K562 (cell line): ENCODE measurements around the gene TXLNB. TPM values are rescaled to one million over a fixed set of nuclear protein-coding genes. Genes with fewer than 3 reads are reported as not detected.

Experiments
- ATAC-seq: fragments of 200-7000 bp; cut with Tn5 transposase; 3 replicates; pipeline ENCODE4 v1.9.1; 2020; ENCODE audit warnings: moderate library complexity
- BruUV-seq: library from RNA; stranded (reverse); fragments of 400-500 nt; replicated peaks from 2 replicates; lab custom pipeline; 2021; lab: Mats Ljungman, UMichigan
- CTCF ChIA-PET: fragments of 300-600 bp; formaldehyde crosslinking; extraction: SDS; loops from one replicate; lab custom pipeline; 2021; ENCODE audit warnings: low intra/inter-chr PET ratio; lab: Yijun Ruan, JAX
- POLR2A ChIA-PET: fragments of 300-600, 350-650 bp; sonication (Branson Sonifier 250); formaldehyde crosslinking; extraction: SDS; loops from one replicate; lab custom pipeline; 2021; ENCODE audit warnings: antibody characterized with exemption, inconsistent platforms; lab: Yijun Ruan, JAX
- DNase-seq, 4 experiments: peaks; one replicate each; pipeline versions ENCODE4 v3.0.0 to v3.0.0-alpha.2; 2011 to 2018; ENCODE audit warnings: low spot score in 3 of 4, mixed read lengths in 3 of 4; ENCODE audit errors: extremely low read depth in 1 of 4
- FAIRE-seq: peaks from 2 replicates; lab custom pipeline; 2011; peaks lifted over from hg19 to GRCh38; lab: Jason Lieb, UNC
- H2AFZ ChIP-seq: 2 replicates; pipeline ENCODE4 v1.6.0; 2011; ENCODE audit warnings: low read depth, low read length, control low read depth, inconsistent platforms
- H3K27ac ChIP-seq: fragments of 200-600 bp; 3 replicates; pipeline ENCODE4 v1.8.0; 2011; ENCODE audit warnings: low read depth, mild to moderate bottlenecking, control low read depth, inconsistent platforms, low read length, moderate library complexity, mixed read lengths; ENCODE audit errors: extremely low read depth
- H3K27me3 ChIP-seq, 2 experiments: fragments of 300-600 bp in 1 of 2; 2 replicates in 1 of 2; 3 replicates in 1 of 2; pipeline versions ENCODE4 v1.6.0 to v1.8.0; 2011; ENCODE audit warnings: inconsistent platforms in 2 of 2, low read length in 2 of 2, mild to moderate bottlenecking in 1 of 2, mixed read lengths in 1 of 2, moderate library complexity in 1 of 2; ENCODE audit not compliant: control insufficient read depth in 2 of 2, insufficient read depth in 2 of 2
- H3K36me3 ChIP-seq: fragments of 300-600 bp; 3 replicates; pipeline ENCODE4 v1.8.0; 2011; ENCODE audit warnings: mild to moderate bottlenecking, low read length, inconsistent platforms; ENCODE audit not compliant: control insufficient read depth, insufficient read depth
- H3K4me1 ChIP-seq, 2 experiments: fragments of 200-600 bp in 1 of 2; replicated peaks in 1 of 2; 2 replicates in 1 of 2; 3 replicates in 1 of 2; pipeline versions ENCODE4 v1.5.1 to v1.8.0; 2011; ENCODE audit warnings: inconsistent platforms in 2 of 2, low read length in 2 of 2, mild to moderate bottlenecking in 1 of 2, mixed read lengths in 1 of 2, moderate library complexity in 1 of 2; ENCODE audit not compliant: control insufficient read depth in 2 of 2, insufficient read depth in 2 of 2
- H3K4me2 ChIP-seq: 2 replicates; pipeline ENCODE4 v1.6.1; 2011; ENCODE audit warnings: low read length, control low read depth, inconsistent platforms, mixed read lengths; ENCODE audit not compliant: insufficient read depth
- H3K4me3 ChIP-seq: fragments of 200-600 bp; sonication (generic), shearing (Covaris generic); 2 replicates; pipeline ENCODE4 v1.5.1; 2016; ENCODE audit warnings: control low read depth, inconsistent platforms
- H3K79me2 ChIP-seq: fragments of 200-600 bp; 3 replicates; pipeline ENCODE4 v1.8.0; 2011; ENCODE audit warnings: low read length, inconsistent platforms; ENCODE audit not compliant: control insufficient read depth, insufficient read depth
- H3K9ac ChIP-seq, 2 experiments: 2 replicates each; pipeline versions ENCODE4 v1.6.0 to v1.6.1; 2011; ENCODE audit warnings: low read depth in 2 of 2, low read length in 2 of 2, control low read depth in 1 of 2, inconsistent platforms in 1 of 2, mild to moderate bottlenecking in 1 of 2, mixed read lengths in 1 of 2; ENCODE audit not compliant: insufficient read depth in 1 of 2
- H3K9me1 ChIP-seq: one replicate; pipeline ENCODE4 v1.6.0; 2011; ENCODE audit warnings: inconsistent platforms, mild to moderate bottlenecking, low read length, moderate library complexity; ENCODE audit not compliant: control insufficient read depth, insufficient read depth
- H3K9me3 ChIP-seq: replicated peaks from 2 replicates; pipeline ENCODE4 v1.5.1; 2011; ENCODE audit warnings: low read depth, low read length, inconsistent platforms; ENCODE audit not compliant: control insufficient read depth, insufficient read depth
- H4K20me1 ChIP-seq: replicated peaks from 2 replicates; pipeline ENCODE4 v1.6.1; 2011; ENCODE audit warnings: low read length, inconsistent platforms, mixed read lengths; ENCODE audit not compliant: control insufficient read depth, insufficient read depth
- E2F4 ChIP-seq: sonication (generic); formaldehyde crosslinking; IDR thresholded peaks from 2 replicates; pipeline ENCODE4 v1.8.0; 2022; ENCODE audit warnings: mild to moderate bottlenecking, low read depth, missing genetic modification reagents
- NFIX ChIP-seq: fragments of 250-450 bp; sonication (Bioruptor Pico); IDR thresholded peaks from 2 replicates; pipeline ENCODE4 v1.4.0; 2020; ENCODE audit warnings: low read depth, mild to moderate bottlenecking, moderate library complexity
- ZNF224 ChIP-seq: sonication (generic); formaldehyde crosslinking; IDR thresholded peaks from 2 replicates; pipeline ENCODE4 v1.8.0; 2022; ENCODE audit warnings: mild to moderate bottlenecking, missing genetic modification reagents
- ZNF408 ChIP-seq: fragments of 250-450 bp; sonication (Bioruptor Pico); IDR thresholded peaks from 2 replicates; pipeline ENCODE4 v1.4.0; 2020; ENCODE audit warnings: low read depth, mild to moderate bottlenecking, moderate library complexity
- WGBS: fragments of 100-300 bp; shearing (Covaris generic); methylation state at CpG from one replicate; pipeline ENCODE4 v1.1.6; 2016; ENCODE audit warnings: low coverage, mixed read lengths; ENCODE audit not compliant: insufficient coverage; ENCODE audit errors: missing lambda C conversion rate; 5-methylcytosine and 5-hydroxymethylcytosine counted together
- in situ Hi-C: fragments of 300-500 bp; cut with MboI; formaldehyde crosslinking; loops from 4 replicates; pipeline ENCODE4 v1.15.0; 2018; ENCODE audit warnings: inconsistent platforms, mixed read lengths
- intact Hi-C: fragments of 100-400 bp; cut with micrococcal nuclease; formaldehyde crosslinking; loops from 2 replicates; pipeline ENCODE4 v1.14.2; 2022
- polyA plus RNA-seq, 8 experiments: library from polyadenylated mRNA; depleted of rRNA in 4 of 8; stranded (reverse) in 5 of 8; unstranded in 3 of 8; fragments of >200 nt; fragmentation: Nextera tagmentation in 2 of 8; fragmentation: Illumina TruSeq in 1 of 8; extraction: Ambion mirVana in 2 of 8; extraction: Trizol in 1 of 8; gene quantifications; 2 replicates each; pipeline versions ENCODE4 v1.2.1 to v1.2.3, GENCODE V29; 2011 to 2014; ENCODE audit warnings: inconsistent platforms in 1 of 8, missing spikeins in 1 of 8
- total RNA-seq, 7 experiments: library from RNA; depleted of rRNA in 6 of 7; stranded (reverse); fragments of >200 nt in 6 of 7; fragmentation: Illumina TruSeq in 2 of 7; extraction: Trizol in 2 of 7; gene quantifications; 2 replicates each; pipeline versions ENCODE4 v1.2.1 to v1.2.3, GENCODE V29; 2011 to 2021; ENCODE audit warnings: low replicate concordance in 1 of 7
- TF ChIP-seq, protein P1 (sequence below), 2 experiments: IDR thresholded peaks; 2 replicates each; pipeline ENCODE4 v1.6.1; 2012; ENCODE audit warnings: improper control_type of control experiment in 2 of 2, low read depth in 2 of 2, low read length in 2 of 2, borderline replicate concordance in 1 of 2
- TF ChIP-seq, protein P2 (sequence below): fragments of 450-650 bp; IDR thresholded peaks from 2 replicates; pipeline ENCODE4 v1.6.1; 2016; ENCODE audit warnings: borderline replicate concordance

TXLNB gene
- total and polyA plus RNA-seq, 9 of the 15 experiments (the other 6 are each of a cell fraction or from before 2014, with no cell fraction given) = not detected

DNA sequence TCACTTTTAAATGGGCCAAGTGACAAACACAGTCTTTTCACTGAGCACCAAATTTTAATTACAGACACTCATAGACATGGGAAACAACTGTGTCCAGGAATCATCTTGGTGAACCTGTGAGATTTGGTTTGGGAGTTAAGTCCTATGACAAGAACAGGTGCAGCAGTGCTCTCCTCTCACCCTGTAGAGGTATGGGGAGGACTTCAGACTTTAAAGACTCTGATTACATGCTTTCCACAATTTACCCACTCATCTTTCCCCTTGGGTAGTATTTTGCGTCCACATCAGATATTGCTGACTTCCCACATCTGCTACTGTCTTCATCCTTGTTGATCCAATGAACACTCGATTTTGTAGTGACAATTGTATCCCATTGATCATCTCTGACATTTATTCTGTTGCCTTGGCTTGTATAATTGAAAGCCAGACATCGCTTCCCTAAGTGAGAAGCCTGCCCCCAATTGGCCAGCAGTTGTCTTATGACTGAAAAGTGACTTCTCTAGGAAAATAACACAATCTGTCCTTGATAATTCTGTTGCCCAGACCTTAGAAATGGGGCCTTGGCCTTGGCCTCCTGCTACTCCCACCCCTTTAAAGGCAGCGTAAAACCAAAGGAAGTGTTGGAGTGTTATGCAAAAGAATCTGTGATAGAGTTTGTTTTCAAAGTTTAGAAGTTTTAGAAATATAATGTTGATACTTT lies 40.0 kb downstream of the TXLNB start:
- no peaks in the 10 kb centered on the region for H3K4me1 ChIP-seq
- DNase-seq (no peak), ATAC-seq (no peak), FAIRE-seq (no peak)
- no peak overlapping the region for H3K9ac ChIP-seq
- in situ Hi-C loops = no loop called here
- no peaks in the 10 kb centered on the region for H4K20me1 ChIP-seq
- intact Hi-C loops = no loop called here
- ChIA-PET POLR2A (no interaction called here), CTCF (no interaction called here)
- BruUV-seq = no TSS peak
- no peaks in the 10 kb centered on the region for H3K9me1 ChIP-seq
- TF ChIP-seq, protein P1, sequence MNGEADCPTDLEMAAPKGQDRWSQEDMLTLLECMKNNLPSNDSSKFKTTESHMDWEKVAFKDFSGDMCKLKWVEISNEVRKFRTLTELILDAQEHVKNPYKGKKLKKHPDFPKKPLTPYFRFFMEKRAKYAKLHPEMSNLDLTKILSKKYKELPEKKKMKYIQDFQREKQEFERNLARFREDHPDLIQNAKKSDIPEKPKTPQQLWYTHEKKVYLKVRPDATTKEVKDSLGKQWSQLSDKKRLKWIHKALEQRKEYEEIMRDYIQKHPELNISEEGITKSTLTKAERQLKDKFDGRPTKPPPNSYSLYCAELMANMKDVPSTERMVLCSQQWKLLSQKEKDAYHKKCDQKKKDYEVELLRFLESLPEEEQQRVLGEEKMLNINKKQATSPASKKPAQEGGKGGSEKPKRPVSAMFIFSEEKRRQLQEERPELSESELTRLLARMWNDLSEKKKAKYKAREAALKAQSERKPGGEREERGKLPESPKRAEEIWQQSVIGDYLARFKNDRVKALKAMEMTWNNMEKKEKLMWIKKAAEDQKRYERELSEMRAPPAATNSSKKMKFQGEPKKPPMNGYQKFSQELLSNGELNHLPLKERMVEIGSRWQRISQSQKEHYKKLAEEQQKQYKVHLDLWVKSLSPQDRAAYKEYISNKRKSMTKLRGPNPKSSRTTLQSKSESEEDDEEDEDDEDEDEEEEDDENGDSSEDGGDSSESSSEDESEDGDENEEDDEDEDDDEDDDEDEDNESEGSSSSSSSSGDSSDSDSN (IDR thresholded peaks at IDR 0.05; ENCODE audit: borderline replicate concordance in 1 of 2, low read depth in 2 of 2, low read length in 2 of 2) = no peak
- TF ChIP-seq ZNF408 = no peak
- TF ChIP-seq, protein P2, sequence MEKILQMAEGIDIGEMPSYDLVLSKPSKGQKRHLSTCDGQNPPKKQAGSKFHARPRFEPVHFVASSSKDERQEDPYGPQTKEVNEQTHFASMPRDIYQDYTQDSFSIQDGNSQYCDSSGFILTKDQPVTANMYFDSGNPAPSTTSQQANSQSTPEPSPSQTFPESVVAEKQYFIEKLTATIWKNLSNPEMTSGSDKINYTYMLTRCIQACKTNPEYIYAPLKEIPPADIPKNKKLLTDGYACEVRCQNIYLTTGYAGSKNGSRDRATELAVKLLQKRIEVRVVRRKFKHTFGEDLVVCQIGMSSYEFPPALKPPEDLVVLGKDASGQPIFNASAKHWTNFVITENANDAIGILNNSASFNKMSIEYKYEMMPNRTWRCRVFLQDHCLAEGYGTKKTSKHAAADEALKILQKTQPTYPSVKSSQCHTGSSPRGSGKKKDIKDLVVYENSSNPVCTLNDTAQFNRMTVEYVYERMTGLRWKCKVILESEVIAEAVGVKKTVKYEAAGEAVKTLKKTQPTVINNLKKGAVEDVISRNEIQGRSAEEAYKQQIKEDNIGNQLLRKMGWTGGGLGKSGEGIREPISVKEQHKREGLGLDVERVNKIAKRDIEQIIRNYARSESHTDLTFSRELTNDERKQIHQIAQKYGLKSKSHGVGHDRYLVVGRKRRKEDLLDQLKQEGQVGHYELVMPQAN = no peak
- no peak for TF ChIP-seq E2F4 (CRISPR knock-in tag)
- TF ChIP-seq NFIX = no peak
- TF ChIP-seq ZNF224 (CRISPR knock-in tag) = no peak
- H3K27ac ChIP-seq = no peak overlapping the region
- H3K9me3 ChIP-seq = no peaks in the 10 kb centered on the region
- no peaks in the 10 kb centered on the region for H3K79me2 ChIP-seq
- WGBS = 2% methylated on average over 4 of the region's 4 CpGs
- peaks cover 0 to 4% of the 10 kb centered on the region in 2 experiments; a peak in 2 of 5 replicates for H3K27me3 ChIP-seq
- H3K36me3 ChIP-seq = no peaks in the 10 kb centered on the region
- no peak overlapping the region for H3K4me3 ChIP-seq
- H2AFZ ChIP-seq = no peak overlapping the region
- no peak overlapping the region for H3K4me2 ChIP-seq
